HEK293T (cell line): ENCODE data around the gene RNF31.

Experiments used
- CTCF ChIA-PET: fragments of 350-600 bp; formaldehyde crosslinking; extraction: SDS; loops from one replicate; lab custom pipeline; 2021; ENCODE audit warnings: antibody characterized with exemption, inconsistent platforms; lab: Yijun Ruan, JAX
- POLR2A ChIA-PET: fragments of 350-600 bp; formaldehyde crosslinking; extraction: SDS; loops from one replicate; lab custom pipeline; 2020; ENCODE audit warnings: antibody characterized with exemption, inconsistent platforms; lab: Yijun Ruan, JAX
- DNase-seq: peaks from one replicate; pipeline ENCODE4 v3.0.0; 2012; ENCODE audit warnings: mixed read lengths; ENCODE audit errors: extremely low spot score
- ARNT ChIP-seq: fragments of 450-650 bp; IDR thresholded peaks from 2 replicates; pipeline ENCODE4 v1.6.1; 2017; ENCODE audit warnings: mild to moderate bottlenecking
- BHLHE40 ChIP-seq: fragments of 450-650 bp; IDR thresholded peaks from 2 replicates; pipeline ENCODE4 v1.6.1; 2016; ENCODE audit warnings: mild to moderate bottlenecking, moderate library complexity, borderline replicate concordance
- CTBP1 ChIP-seq: fragments of 450-650 bp; IDR thresholded peaks from 2 replicates; pipeline ENCODE4 v1.6.1; 2016; ENCODE audit warnings: borderline replicate concordance
- ELF4 ChIP-seq: fragments of 450-650 bp; IDR thresholded peaks from 2 replicates; pipeline ENCODE4 v1.6.1; 2017; ENCODE audit warnings: antibody characterized with exemption
- FOXA1 ChIP-seq: fragments of 450-650 bp; IDR thresholded peaks from 2 replicates; pipeline ENCODE4 v1.6.1; 2016; ENCODE audit warnings: mild to moderate bottlenecking
- FOXK2 ChIP-seq: fragments of 450-650 bp; IDR thresholded peaks from 2 replicates; pipeline ENCODE4 v1.6.1; 2016; ENCODE audit warnings: mild to moderate bottlenecking
- FOXM1 ChIP-seq: fragments of 450-650 bp; IDR thresholded peaks from 2 replicates; pipeline ENCODE4 v1.6.1; 2017; ENCODE audit warnings: mild to moderate bottlenecking, borderline replicate concordance
- HDGF ChIP-seq: fragments of 450-650 bp; IDR thresholded peaks from 2 replicates; pipeline ENCODE4 v1.6.1; 2017; ENCODE audit warnings: antibody characterized with exemption, borderline replicate concordance
- L3MBTL2 ChIP-seq: fragments of 450-650 bp; conservative IDR thresholded peaks from 2 replicates; pipeline ENCODE4 v1.6.1; 2016; ENCODE audit warnings: mild to moderate bottlenecking
- LEF1 ChIP-seq: fragments of 450-650 bp; IDR thresholded peaks from 2 replicates; pipeline ENCODE4 v1.6.1; 2017; ENCODE audit warnings: mild to moderate bottlenecking, borderline replicate concordance
- NFRKB ChIP-seq: fragments of 450-650 bp; IDR thresholded peaks from 2 replicates; pipeline ENCODE4 v1.6.1; 2016; ENCODE audit warnings: mild to moderate bottlenecking, moderate library complexity
- SP1 ChIP-seq: fragments of 450-650 bp; IDR thresholded peaks from 2 replicates; pipeline ENCODE4 v1.6.1; 2017
- SUZ12 ChIP-seq: fragments of 450-650 bp; IDR thresholded peaks from 2 replicates; pipeline ENCODE4 v1.6.1; 2016; ENCODE audit warnings: mild to moderate bottlenecking
- TARDBP ChIP-seq: fragments of 450-650 bp; IDR thresholded peaks from 2 replicates; pipeline ENCODE4 v1.6.1; 2016
- ZNF384 ChIP-seq: fragments of 450-650 bp; IDR thresholded peaks from 2 replicates; pipeline ENCODE4 v1.6.1; 2016
- TF ChIP-seq, protein P1 (sequence below): fragments of 450-650 bp; IDR thresholded peaks from 2 replicates; pipeline ENCODE4 v1.6.1; 2016

Gene RNF31

DNA sequence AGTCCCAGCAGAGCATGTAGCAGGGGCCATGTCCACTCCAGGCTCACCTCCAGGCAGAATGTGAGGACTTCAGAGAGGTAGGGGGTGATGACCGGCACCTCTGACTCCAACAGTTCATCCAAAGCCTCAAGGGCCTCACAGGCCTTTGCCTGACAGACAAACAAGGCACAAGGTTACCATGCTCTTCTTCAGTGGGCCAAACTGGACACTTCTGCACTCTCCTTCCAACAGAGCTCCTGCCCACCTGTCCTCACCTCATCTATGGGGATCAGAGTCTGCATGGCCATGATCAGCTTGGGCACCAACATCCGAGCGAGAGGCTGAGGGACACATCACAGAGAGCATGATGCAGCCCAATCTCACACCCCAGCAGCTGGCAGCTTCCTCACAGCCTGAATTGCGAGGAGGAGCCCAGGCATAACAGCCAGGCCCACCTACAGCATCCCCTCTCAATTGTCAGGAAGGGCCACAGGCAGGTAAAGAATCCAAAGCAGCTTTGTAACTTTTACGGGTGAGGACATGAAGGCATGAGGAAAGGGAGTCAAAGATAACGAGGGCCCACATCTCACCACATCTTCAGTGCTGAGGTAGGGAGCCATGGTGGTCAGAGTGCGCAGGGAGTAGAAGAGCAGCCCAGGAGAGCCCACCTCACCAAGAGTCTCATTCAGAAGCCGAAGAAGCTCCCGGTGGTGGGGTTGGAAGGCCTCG, 39.7 kb downstream of the RNF31 start:
- POLR2A ChIA-PET: interaction anchor here (1.0 to 3.2 kb wide), 6 partner anchors 7 to 81 kb away, joined by 3 to 20 read pairs (median 7); partner anchors contain the start of genes CHMP4A, EMC9 and TM9SF1
- TF ChIP-seq FOXM1 (no peak), BHLHE40 (no peak), LEF1 (no peak), SUZ12 (no peak), CTBP1 (no peak), HDGF (no peak)
- CTCF ChIA-PET: interaction anchor here (1.7 kb wide), 1 partner anchor 26 kb away, joined by 3 read pairs; the partner anchor contains the start of gene IRF9
- no peak for DNase-seq

DNA sequence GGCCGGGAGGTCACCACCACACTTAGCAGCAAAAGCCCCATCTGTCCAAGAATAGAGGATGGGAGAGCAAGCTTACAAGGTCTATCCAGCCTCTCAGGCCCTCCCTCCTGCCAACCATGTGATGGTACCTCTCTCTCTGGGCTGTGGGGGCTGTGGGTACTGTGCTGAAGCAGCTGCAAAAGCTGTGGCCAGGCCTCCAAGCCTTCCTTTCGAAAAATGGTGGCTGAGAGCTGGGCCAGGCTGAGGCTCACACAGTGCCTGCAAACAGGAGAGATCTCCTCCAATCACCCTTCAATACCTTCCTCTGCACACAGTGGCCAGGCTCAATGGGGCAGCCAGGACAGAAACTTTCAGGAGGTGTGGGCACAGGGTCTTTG, 40.2 kb downstream of the RNF31 start:
- ChIA-PET CTCF (interaction anchor here (0.6 to 1.7 kb wide), 2 partner anchors 26 to 79 kb away, joined by 3 read pairs; partner anchors contain the start of gene IRF9), POLR2A (interaction anchor here (1.1 to 3.2 kb wide), 6 partner anchors 7 to 81 kb away, joined by 3 to 20 read pairs (median 10); partner anchors contain the start of genes CHMP4A, EMC9, TINF2 and TM9SF1)
- DNase-seq: no peak
- TF ChIP-seq SP1: no peak
- TF ChIP-seq ELF4: no peak
- TF ChIP-seq ARNT: no peak
- no peak for TF ChIP-seq TARDBP
- no peak for TF ChIP-seq NFRKB
- TF ChIP-seq L3MBTL2: no peak
- TF ChIP-seq ZNF384: no peak

DNA sequence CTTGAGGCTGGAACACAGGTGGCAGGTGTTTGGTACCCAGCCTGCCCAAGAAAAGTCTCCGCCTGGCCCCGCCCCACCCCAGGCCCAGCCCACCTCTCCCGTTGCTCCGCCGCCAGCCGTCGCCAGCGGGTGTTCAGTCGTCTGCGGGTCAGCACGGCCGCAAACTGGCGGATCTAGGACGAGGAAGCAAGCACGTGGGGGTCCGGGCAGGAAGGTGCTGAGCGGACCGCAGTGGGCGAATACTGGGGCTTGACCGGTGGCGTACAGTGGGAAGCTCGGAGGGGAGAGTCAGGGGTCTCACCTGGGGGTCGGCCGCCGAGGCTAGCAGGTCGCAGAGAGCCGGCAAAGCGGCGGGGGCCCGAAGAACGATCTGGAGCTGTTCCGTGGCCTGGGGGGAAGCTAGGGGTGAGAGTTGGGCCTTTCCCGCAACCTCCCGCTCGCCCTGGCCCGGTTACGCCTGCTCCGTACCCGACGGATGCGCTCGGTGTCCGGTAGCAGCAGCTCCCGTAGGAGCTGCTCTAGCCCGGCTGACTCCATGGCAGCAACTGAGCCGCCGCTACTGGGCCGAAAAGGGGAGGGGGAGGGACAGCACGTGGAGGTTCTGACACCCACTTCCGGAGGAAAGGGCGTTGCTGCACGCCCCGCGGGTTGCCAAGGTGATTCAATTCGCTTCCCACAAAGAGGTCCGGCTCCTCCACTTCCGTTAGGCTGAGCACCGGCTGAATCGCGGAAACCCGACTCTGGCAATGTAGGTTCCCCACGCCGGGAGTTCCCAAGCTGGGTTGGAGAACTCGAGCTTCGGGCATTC, 41.2 kb downstream of the RNF31 start, which contains the start of gene IPO4:
IPO4 (minus strand) TSS at position 566 of the 808 bp plus-strand sequence; CDS start at position 537, 29 bp downstream.
- peak; percentile 98 for DNase-seq
- POLR2A ChIA-PET: interaction anchor here (1.0 to 3.2 kb wide), 12 partner anchors 8 to 867 kb away, joined by 3 to 20 read pairs (median 7); partner anchors contain the start of genes CHMP4A, DCAF11, EMC9 and MDP1
- TF ChIP-seq SUZ12 (no peak), ZNF384 (no peak), ARNT (peak; percentile 74; the same call in 1 of the 2 replicates), FOXK2 (no peak), HDGF (no peak), NFRKB (no peak), SP1 (no peak), TARDBP (no peak), CTBP1 (peak; percentile 91), FOXM1 (peak; percentile 54; the same call in 1 of the 2 replicates), BHLHE40 (no peak), FOXA1 (no peak), LEF1 (peak; percentile 68; the same call in 1 of the 2 replicates), ELF4 (peak; percentile 57), L3MBTL2 (peak; percentile 75)
- TF ChIP-seq, protein P1, sequence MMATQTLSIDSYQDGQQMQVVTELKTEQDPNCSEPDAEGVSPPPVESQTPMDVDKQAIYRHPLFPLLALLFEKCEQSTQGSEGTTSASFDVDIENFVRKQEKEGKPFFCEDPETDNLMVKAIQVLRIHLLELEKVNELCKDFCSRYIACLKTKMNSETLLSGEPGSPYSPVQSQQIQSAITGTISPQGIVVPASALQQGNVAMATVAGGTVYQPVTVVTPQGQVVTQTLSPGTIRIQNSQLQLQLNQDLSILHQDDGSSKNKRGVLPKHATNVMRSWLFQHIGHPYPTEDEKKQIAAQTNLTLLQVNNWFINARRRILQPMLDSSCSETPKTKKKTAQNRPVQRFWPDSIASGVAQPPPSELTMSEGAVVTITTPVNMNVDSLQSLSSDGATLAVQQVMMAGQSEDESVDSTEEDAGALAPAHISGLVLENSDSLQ: peak; percentile 72
- CTCF ChIA-PET: interaction anchor here (0.6 to 1.7 kb wide), 4 partner anchors 24 to 120 kb away, joined by 3 to 5 read pairs (median 3); partner anchors contain the start of genes CIDEB and IRF9

DNA sequence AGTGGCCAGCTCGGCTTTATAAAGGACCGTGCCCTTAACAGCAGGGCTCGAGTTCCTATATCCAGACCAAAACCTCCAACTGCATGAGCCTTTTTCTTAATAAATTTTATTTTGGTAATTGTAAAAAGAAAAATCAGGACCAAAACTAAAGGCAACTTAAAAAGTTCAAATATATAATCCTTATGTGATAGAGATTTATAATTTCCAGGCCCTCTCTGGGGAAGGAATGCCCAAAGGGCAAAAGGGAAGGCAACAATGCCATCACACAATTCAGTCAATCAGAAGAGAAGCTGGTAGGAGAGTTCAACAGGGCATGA, 41.7 kb downstream of the RNF31 start:
- CTCF ChIA-PET: interaction anchor here (0.8 to 1.7 kb wide), 3 partner anchors 23 to 119 kb away, joined by 3 to 5 read pairs (median 3); partner anchors contain the start of genes CIDEB and IRF9
- TF ChIP-seq SP1: no peak
- no peak for TF ChIP-seq LEF1
- no peak for DNase-seq
- POLR2A ChIA-PET: interaction anchor here (1.0 to 3.2 kb wide), 11 partner anchors 9 to 868 kb away, joined by 3 to 20 read pairs (median 9); partner anchors contain the start of genes CHMP4A, DCAF11, EMC9 and MDP1

DNA sequence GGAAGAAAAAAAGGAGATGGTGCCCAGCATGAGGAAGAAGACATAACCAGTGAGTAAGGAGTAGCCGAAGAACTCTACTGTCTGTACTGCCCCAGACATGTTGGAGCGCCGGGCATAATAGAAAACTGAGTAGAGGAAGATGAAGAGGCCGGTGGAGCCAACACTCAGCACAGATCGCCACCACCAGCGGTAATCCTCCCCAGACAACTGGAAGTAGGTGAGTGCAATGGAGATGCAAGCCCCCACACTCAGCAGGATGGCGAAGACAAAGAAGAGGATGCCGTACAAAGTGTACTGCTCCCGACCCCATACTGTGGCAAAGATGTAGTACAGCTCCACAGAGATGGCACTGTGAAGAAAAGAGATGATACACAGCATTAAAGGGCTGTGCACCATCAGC, 42.2 kb downstream of the RNF31 start:
- TF ChIP-seq L3MBTL2 (no peak), TARDBP (no peak), CTBP1 (no peak), NFRKB (no peak), ARNT (no peak), FOXM1 (no peak), ELF4 (no peak), FOXA1 (no peak), SP1 (no peak), LEF1 (no peak), FOXK2 (no peak), ZNF384 (no peak), BHLHE40 (no peak), HDGF (no peak), SUZ12 (no peak)
- TF ChIP-seq, protein P1: no peak
- ChIA-PET POLR2A (interaction anchor here (1.0 to 3.2 kb wide), 11 partner anchors 9 to 868 kb away, joined by 3 to 20 read pairs (median 5); partner anchors contain the start of genes CHMP4A, DCAF11, MDP1 and NRL), CTCF (interaction anchor here (0.8 to 1.2 kb wide), 2 partner anchors 23 to 119 kb away, joined by 3 to 5 read pairs; partner anchors contain the start of gene CIDEB)
- no peak for DNase-seq
